ENCODE measurements around the gene HTT. TPM values are rescaled to one million over a fixed set of nuclear protein-coding genes. Genes with fewer than 3 reads are reported as not detected.

The HTT gene
- polyA plus RNA-seq, 2 donors = 9.7 to 19.4 TPM

DNA sequence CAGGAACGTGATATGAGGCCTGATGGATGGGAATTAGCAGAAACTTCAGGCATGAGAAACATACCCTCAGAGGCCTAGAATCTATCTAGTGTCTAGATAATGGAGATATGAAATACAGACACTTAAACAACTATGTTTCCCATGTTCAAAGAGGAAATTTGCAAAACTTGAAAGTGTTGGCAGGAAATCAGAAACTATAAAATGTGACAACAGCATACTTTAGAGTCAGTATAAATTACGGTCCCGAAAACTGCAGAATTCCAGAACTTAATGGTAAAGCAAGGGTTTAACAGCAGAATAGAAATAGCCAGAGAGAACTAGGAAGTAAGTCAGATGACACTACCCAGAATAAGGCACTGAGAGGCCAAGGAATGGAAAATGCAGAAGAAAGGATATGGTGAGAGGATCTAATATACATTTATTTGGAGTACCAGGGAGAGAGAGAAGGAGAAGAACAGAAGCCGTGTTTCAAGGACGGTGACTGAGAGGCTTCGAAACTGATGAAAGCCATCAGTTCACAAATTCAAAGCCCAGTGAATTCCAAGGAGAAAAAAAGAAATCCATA, 7.6 kb upstream of the HTT start:
- Histone ChIP-seq H3K9me3 (ENCODE audit: control insufficient read depth in 2 of 2, insufficient read depth in 1 of 2, low read depth in 1 of 2, low read length in 1 of 2) (no peaks in the 10 kb centered on the region), H3K4me1 (ENCODE audit: control insufficient read depth in 2 of 2, insufficient read depth in 2 of 2, low read length in 1 of 2) (no peaks in the 10 kb centered on the region), H3K4me3 (ENCODE audit: low read depth in 1 of 2, low read length in 2 of 2) (no peak overlapping the region), H3K27me3 (ENCODE audit: control insufficient read depth in 1 of 2, insufficient read depth in 2 of 2, low read length in 2 of 2) (no peaks in the 10 kb centered on the region), H3K27ac (ENCODE audit: low read depth in 2 of 2, low read length in 1 of 2) (no peak overlapping the region), H3K36me3 (ENCODE audit: control insufficient read depth in 2 of 2, insufficient read depth in 2 of 2, low read length in 1 of 2) (no peaks in the 10 kb centered on the region)
- 86 to 94% methylated on average over 6 of the region's 6 CpGs for WGBS, 2 donors

DNA sequence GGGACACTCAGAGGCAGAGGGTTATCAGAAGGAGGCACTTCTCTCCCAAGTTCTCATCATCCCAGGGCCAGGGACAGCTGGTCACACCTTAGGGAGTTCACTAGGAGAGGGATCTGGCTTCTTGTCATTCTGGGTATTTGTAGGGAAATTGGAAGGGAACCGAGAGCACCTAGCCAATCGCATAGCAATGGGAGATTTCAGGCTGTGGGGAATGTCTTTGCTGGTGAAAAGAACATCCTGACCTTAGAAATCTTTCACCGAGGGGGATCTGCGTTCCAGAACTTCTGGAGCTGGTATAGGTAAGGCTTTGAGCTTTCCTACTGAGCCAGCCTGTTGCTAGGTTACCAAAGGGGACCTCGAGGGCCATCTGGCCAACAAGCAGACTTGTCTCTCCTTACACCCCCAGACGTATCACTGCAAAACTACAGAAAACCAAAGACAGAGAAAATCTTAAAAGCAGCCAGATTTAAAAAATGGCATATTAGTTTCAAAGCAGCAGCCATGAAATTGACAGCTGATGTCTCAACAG, 6.9 kb upstream of the HTT start:
- no peak overlapping the region for H3K27ac ChIP-seq (ENCODE audit: low read depth in 2 of 2, low read length in 1 of 2)
- 86 to 89% methylated on average over 6 of the region's 6 CpGs for WGBS, 2 donors

DNA sequence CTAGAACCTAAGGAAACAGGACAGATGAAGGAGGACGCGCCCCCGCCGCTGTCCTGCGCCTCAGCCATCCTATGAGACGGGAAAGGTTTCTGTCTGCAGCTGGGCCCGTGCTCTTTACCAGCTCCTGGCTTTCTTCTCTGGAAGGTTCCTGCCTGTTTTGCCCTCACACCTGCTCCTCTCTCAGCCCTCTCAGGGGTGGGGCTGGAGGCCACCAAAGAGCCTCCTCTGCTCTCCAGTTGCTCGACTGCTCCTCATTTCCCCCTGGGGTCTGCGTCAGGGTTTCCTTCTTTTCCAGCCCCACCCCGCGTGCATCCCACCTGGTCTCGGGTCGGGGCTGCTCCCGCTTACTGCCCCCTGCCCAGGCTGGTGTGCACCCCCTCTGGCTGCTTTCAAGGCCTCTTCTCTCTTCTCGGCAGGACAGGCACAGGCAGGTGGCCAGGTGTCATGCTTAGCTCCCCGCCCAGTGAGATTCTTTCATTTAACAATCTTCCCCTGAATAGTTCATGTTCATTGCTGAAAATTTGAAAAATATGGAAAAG, 4.8 kb upstream of the HTT start:
- H3K27me3 ChIP-seq (ENCODE audit: control insufficient read depth in 1 of 2, insufficient read depth in 2 of 2, low read length in 2 of 2) = no peaks in the 10 kb centered on the region
- H3K9me3 ChIP-seq (ENCODE audit: control insufficient read depth in 2 of 2, insufficient read depth in 1 of 2, low read depth in 1 of 2, low read length in 1 of 2) = no peaks in the 10 kb centered on the region
- no peaks in the 10 kb centered on the region for H3K36me3 ChIP-seq (ENCODE audit: control insufficient read depth in 2 of 2, insufficient read depth in 2 of 2, low read length in 1 of 2)
- H3K4me1 ChIP-seq (ENCODE audit: control insufficient read depth in 2 of 2, insufficient read depth in 2 of 2, low read length in 1 of 2) = peaks cover 0 to 5% of the 10 kb centered on the region in 2 donors
- H3K27ac ChIP-seq (ENCODE audit: low read depth in 2 of 2, low read length in 1 of 2) = no peak overlapping the region
- no peak overlapping the region for H3K4me3 ChIP-seq (ENCODE audit: low read depth in 1 of 2, low read length in 2 of 2)
- WGBS, 2 donors = 74 to 79% methylated on average over 16 of the region's 16 CpGs

More for the DNA sequence above, 6.9 kb upstream of the HTT start:
- no peaks in the 10 kb centered on the region for H3K36me3 ChIP-seq (ENCODE audit: control insufficient read depth in 2 of 2, insufficient read depth in 2 of 2, low read length in 1 of 2)
- H3K9me3 ChIP-seq (ENCODE audit: control insufficient read depth in 2 of 2, insufficient read depth in 1 of 2, low read depth in 1 of 2, low read length in 1 of 2) = no peaks in the 10 kb centered on the region
- H3K27me3 ChIP-seq (ENCODE audit: control insufficient read depth in 1 of 2, insufficient read depth in 2 of 2, low read length in 2 of 2) = no peaks in the 10 kb centered on the region
- H3K4me3 ChIP-seq (ENCODE audit: low read depth in 1 of 2, low read length in 2 of 2) = no peak overlapping the region
- no peaks in the 10 kb centered on the region for H3K4me1 ChIP-seq (ENCODE audit: control insufficient read depth in 2 of 2, insufficient read depth in 2 of 2, low read length in 1 of 2)

DNA sequence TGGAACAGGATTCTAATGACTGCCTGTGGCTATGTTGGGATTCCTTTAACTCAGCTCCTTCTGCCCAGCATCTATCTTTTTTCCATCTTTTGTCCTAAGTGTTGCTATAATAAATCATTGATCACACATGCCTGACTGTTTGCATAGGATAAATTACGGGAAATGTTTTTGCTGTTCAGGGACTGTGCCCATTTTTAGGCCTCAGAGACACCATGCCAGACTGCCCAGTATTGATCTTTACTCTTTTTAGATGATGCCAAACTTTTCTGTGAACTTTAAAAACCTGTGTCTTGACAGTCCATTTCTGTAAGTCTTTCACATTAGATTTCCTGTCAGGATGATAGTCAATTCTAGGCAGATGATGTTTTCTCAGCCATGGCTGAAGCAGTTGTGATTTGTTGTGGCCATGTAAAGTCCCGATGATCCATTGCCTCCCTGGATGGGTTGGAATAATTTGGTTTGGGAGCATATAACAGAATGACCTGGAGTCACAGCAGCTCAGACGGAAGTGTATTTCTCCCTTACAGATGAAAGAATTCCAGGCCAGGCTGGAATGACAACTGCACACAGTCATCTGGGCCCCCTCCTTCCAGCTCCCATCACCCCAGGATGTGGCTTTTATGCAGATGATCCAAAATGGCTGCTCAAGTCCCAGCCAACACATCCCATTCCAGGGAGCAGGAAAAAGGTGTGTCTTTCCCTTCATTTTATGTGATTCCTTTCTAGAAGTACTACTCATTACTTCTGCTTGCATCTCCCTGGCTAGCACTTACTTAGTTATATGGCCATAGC, 3.6 kb upstream of the HTT start:
- Histone ChIP-seq H3K27me3 (ENCODE audit: control insufficient read depth in 1 of 2, insufficient read depth in 2 of 2, low read length in 2 of 2) (no peaks in the 10 kb centered on the region), H3K27ac (ENCODE audit: low read depth in 2 of 2, low read length in 1 of 2) (no peak overlapping the region), H3K4me1 (ENCODE audit: control insufficient read depth in 2 of 2, insufficient read depth in 2 of 2, low read length in 1 of 2) (peaks cover 0 to 5% of the 10 kb centered on the region in 2 donors), H3K36me3 (ENCODE audit: control insufficient read depth in 2 of 2, insufficient read depth in 2 of 2, low read length in 1 of 2) (no peaks in the 10 kb centered on the region), H3K4me3 (ENCODE audit: low read depth in 1 of 2, low read length in 2 of 2) (no peak overlapping the region), H3K9me3 (ENCODE audit: control insufficient read depth in 2 of 2, insufficient read depth in 1 of 2, low read depth in 1 of 2, low read length in 1 of 2) (no peaks in the 10 kb centered on the region)
- WGBS, 2 donors = 78 to 82% methylated on average over 3 of the region's 3 CpGs

DNA sequence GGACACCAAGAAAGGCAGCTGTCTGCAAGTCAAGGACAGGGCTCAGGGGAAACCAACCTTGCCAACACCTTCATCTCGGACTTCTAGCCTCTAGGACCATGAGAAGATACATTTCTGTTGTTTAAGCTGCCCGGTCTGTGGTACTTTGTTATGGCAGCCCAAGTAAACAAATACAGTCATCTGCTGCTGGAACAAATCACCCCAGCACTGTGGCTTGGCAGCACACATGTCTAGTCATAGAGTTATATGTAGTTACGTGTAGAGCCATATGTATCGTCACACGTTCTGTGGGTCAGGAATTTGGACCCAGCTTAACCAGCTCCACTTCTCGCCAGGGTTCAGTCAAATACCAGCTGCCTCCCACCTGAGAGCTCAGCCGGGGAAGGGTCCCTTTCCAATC, 2.7 kb upstream of the HTT start:
- Histone ChIP-seq H3K4me3 (ENCODE audit: low read depth in 1 of 2, low read length in 2 of 2) (no peak overlapping the region), H3K27me3 (ENCODE audit: control insufficient read depth in 1 of 2, insufficient read depth in 2 of 2, low read length in 2 of 2) (no peaks in the 10 kb centered on the region), H3K36me3 (ENCODE audit: control insufficient read depth in 2 of 2, insufficient read depth in 2 of 2, low read length in 1 of 2) (no peaks in the 10 kb centered on the region), H3K9me3 (ENCODE audit: control insufficient read depth in 2 of 2, insufficient read depth in 1 of 2, low read depth in 1 of 2, low read length in 1 of 2) (no peaks in the 10 kb centered on the region), H3K4me1 (ENCODE audit: control insufficient read depth in 2 of 2, insufficient read depth in 2 of 2, low read length in 1 of 2) (peaks cover 0 to 5% of the 10 kb centered on the region in 2 donors), H3K27ac (ENCODE audit: low read depth in 2 of 2, low read length in 1 of 2) (no peak overlapping the region)
- WGBS, 2 donors = 81 to 84% methylated on average over 7 of the region's 7 CpGs

DNA sequence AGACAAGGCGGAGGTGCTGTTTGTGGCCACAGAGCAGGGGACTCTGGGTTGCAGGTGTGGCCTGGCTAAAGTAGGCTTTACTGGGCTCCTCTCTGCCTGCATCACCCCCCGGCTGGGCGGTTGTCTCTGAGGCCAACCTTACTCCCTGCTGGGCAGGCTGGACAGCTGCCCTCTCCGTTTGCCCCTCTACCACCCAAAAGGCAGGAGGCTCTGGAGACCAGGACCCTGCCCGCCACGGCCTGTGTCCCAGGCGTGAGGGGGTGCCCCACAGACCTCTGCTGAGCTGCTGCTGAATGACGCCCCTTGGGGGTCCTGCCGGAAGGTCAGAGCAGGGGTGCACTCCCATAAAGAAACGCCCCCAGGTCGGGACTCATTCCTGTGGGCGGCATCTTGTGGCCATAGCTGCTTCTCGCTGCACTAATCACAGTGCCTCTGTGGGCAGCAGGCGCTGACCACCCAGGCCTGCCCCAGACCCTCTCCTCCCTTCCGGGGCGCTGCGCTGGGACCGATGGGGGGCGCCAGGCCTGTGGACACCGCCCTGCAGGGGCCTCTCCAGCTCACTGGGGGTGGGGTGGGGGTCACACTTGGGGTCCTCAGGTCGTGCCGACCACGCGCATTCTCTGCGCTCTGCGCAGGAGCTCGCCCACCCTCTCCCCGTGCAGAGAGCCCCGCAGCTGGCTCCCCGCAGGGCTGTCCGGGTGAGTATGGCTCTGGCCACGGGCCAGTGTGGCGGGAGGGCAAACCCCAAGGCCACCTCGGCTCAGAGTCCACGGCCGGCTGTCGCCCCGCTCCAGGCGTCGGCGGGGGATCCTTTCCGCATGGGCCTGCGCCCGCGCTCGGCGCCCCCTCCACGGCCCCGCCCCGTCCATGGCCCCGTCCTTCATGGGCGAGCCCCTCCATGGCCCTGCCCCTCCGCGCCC, 1.1 kb upstream of the HTT start:
- WGBS, 2 donors = 10 to 13% methylated on average over 44 to 54 of the region's 54 CpGs

DNA sequence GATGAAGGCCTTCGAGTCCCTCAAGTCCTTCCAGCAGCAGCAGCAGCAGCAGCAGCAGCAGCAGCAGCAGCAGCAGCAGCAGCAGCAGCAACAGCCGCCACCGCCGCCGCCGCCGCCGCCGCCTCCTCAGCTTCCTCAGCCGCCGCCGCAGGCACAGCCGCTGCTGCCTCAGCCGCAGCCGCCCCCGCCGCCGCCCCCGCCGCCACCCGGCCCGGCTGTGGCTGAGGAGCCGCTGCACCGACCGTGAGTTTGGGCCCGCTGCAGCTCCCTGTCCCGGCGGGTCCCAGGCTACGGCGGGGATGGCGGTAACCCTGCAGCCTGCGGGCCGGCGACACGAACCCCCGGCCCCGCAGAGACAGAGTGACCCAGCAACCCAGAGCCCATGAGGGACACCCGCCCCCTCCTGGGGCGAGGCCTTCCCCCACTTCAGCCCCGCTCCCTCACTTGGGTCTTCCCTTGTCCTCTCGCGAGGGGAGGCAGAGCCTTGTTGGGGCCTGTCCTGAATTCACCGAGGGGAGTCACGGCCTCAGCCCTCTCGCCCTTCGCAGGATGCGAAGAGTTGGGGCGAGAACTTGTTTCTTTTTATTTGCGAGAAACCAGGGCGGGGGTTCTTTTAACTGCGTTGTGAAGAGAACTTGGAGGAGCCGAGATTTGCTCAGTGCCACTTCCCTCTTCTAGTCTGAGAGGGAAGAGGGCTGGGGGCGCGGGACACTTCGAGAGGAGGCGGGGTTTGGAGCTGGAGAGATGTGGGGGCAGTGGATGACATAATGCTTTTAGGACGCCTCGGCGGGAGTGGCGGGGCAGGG, 568 bp downstream of the HTT start:
- WGBS, 2 donors = 0% methylated on average over 36 to 60 of the region's 60 CpGs
- peak overlapping the region; percentile 92 to 98 for H3K4me3 ChIP-seq (ENCODE audit: low read depth in 1 of 2, low read length in 2 of 2)
- H3K9me3 ChIP-seq (ENCODE audit: control insufficient read depth in 2 of 2, insufficient read depth in 1 of 2, low read depth in 1 of 2, low read length in 1 of 2) = no peaks in the 10 kb centered on the region
- H3K4me1 ChIP-seq (ENCODE audit: control insufficient read depth in 2 of 2, insufficient read depth in 2 of 2, low read length in 1 of 2) = peaks cover 0 to 5% of the 10 kb centered on the region in 2 donors
- peak overlapping the region; percentile 97 to 98 for H3K27ac ChIP-seq (ENCODE audit: low read depth in 2 of 2, low read length in 1 of 2)
- H3K36me3 ChIP-seq (ENCODE audit: control insufficient read depth in 2 of 2, insufficient read depth in 2 of 2, low read length in 1 of 2) = no peaks in the 10 kb centered on the region
- no peaks in the 10 kb centered on the region for H3K27me3 ChIP-seq (ENCODE audit: control insufficient read depth in 1 of 2, insufficient read depth in 2 of 2, low read length in 2 of 2)

More for the DNA sequence above, 1.1 kb upstream of the HTT start:
- Histone ChIP-seq H3K27me3 (ENCODE audit: control insufficient read depth in 1 of 2, insufficient read depth in 2 of 2, low read length in 2 of 2) (no peaks in the 10 kb centered on the region), H3K36me3 (ENCODE audit: control insufficient read depth in 2 of 2, insufficient read depth in 2 of 2, low read length in 1 of 2) (no peaks in the 10 kb centered on the region), H3K4me3 (ENCODE audit: low read depth in 1 of 2, low read length in 2 of 2) (peak overlapping the region; percentile 68 to 92), H3K27ac (ENCODE audit: low read depth in 2 of 2, low read length in 1 of 2) (peak overlapping the region; percentile 66 to 76), H3K9me3 (ENCODE audit: control insufficient read depth in 2 of 2, insufficient read depth in 1 of 2, low read depth in 1 of 2, low read length in 1 of 2) (no peaks in the 10 kb centered on the region), H3K4me1 (ENCODE audit: control insufficient read depth in 2 of 2, insufficient read depth in 2 of 2, low read length in 1 of 2) (peaks cover 0 to 5% of the 10 kb centered on the region in 2 donors)

DNA sequence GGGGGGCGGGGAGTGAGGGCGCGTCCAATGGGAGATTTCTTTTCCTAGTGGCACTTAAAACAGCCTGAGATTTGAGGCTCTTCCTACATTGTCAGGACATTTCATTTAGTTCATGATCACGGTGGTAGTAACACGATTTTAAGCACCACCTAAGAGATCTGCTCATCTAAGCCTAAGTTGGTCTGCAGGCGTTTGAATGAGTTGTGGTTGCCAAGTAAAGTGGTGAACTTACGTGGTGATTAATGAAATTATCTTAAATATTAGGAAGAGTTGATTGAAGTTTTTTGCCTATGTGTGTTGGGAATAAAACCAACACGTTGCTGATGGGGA, 1.1 kb downstream of the HTT start:
- Histone ChIP-seq H3K27me3 (ENCODE audit: control insufficient read depth in 1 of 2, insufficient read depth in 2 of 2, low read length in 2 of 2) (no peaks in the 10 kb centered on the region), H3K4me1 (ENCODE audit: control insufficient read depth in 2 of 2, insufficient read depth in 2 of 2, low read length in 1 of 2) (peaks cover 0 to 5% of the 10 kb centered on the region in 2 donors), H3K27ac (ENCODE audit: low read depth in 2 of 2, low read length in 1 of 2) (peak overlapping the region; percentile 82 to 98), H3K4me3 (ENCODE audit: low read depth in 1 of 2, low read length in 2 of 2) (peak overlapping the region; percentile 92 to 98), H3K9me3 (ENCODE audit: control insufficient read depth in 2 of 2, insufficient read depth in 1 of 2, low read depth in 1 of 2, low read length in 1 of 2) (no peaks in the 10 kb centered on the region), H3K36me3 (ENCODE audit: control insufficient read depth in 2 of 2, insufficient read depth in 2 of 2, low read length in 1 of 2) (no peaks in the 10 kb centered on the region)
- 1 to 2% methylated on average over 8 of the region's 8 CpGs for WGBS, 2 donors
